Osteoblast (primary cell): ENCODE data around the gene MALRD1. TPM values are rescaled to one million over a fixed set of nuclear protein-coding genes. Genes with fewer than 3 reads are reported as not detected.

Experiments
- DNase-seq: peaks from one replicate; pipeline ENCODE4 v3.0.0; 2011; ENCODE audit warnings: low spot score, mixed read lengths; ENCODE audit not compliant: insufficient read length; ENCODE audit errors: missing footprints
- H2AFZ ChIP-seq: 2 replicates; pipeline ENCODE4 v1.6.0; 2011; ENCODE audit warnings: mild to moderate bottlenecking, low read length
- H3K27ac ChIP-seq: 2 replicates; pipeline ENCODE4 v1.5.1; 2011; ENCODE audit warnings: mild to moderate bottlenecking, low read depth, low read length, moderate library complexity
- H3K27me3 ChIP-seq: 2 replicates; pipeline ENCODE4 v1.6.0; 2012; ENCODE audit warnings: mild to moderate bottlenecking, control low read depth, inconsistent platforms, low read length, moderate library complexity; ENCODE audit not compliant: insufficient read depth
- H3K36me3 ChIP-seq: 2 replicates; pipeline ENCODE4 v1.5.1; 2011; ENCODE audit warnings: mild to moderate bottlenecking, low read length, control low read depth, moderate library complexity; ENCODE audit not compliant: insufficient read depth
- H3K4me1 ChIP-seq: 2 replicates; pipeline ENCODE4 v1.5.1; 2011; ENCODE audit warnings: mild to moderate bottlenecking, low read length, control low read depth, moderate library complexity; ENCODE audit not compliant: insufficient read depth
- H3K4me2 ChIP-seq: 2 replicates; pipeline ENCODE4 v1.6.0; 2011; ENCODE audit warnings: mild to moderate bottlenecking, low read length; ENCODE audit not compliant: insufficient read depth
- H3K4me3 ChIP-seq: fragments of 200-600 bp; sonication (generic); 3 replicates; pipeline ENCODE4 v1.5.1; 2012; ENCODE audit warnings: mild to moderate bottlenecking, low read length, inconsistent platforms; ENCODE audit not compliant: insufficient read depth
- H3K79me2 ChIP-seq: 2 replicates; pipeline ENCODE4 v1.6.0; 2012; ENCODE audit warnings: mild to moderate bottlenecking, low read length, control low read depth, inconsistent platforms; ENCODE audit not compliant: insufficient read depth
- H3K9me3 ChIP-seq: 2 replicates; pipeline ENCODE4 v1.5.1; 2011; ENCODE audit warnings: low read depth, low read length, control low read depth
- H4K20me1 ChIP-seq: 2 replicates; pipeline ENCODE4 v1.6.0; 2012; ENCODE audit warnings: mild to moderate bottlenecking, low read length, control low read depth; ENCODE audit not compliant: insufficient read depth
- total RNA-seq: library from RNA; depleted of rRNA; stranded (reverse); fragments of >200 nt; gene quantifications from 2 replicates; pipeline ENCODE4 v1.2.3, GENCODE V29; 2012
- TF ChIP-seq, protein P1 (sequence below): IDR thresholded peaks from 2 replicates; pipeline ENCODE4 v1.5.1; 2011; ENCODE audit warnings: mild to moderate bottlenecking, low read depth, low read length, moderate library complexity; ENCODE audit errors: extremely low read depth

Gene MALRD1
- total RNA-seq, 1 donor, result 2.9 TPM

GRCh38 chr10:19531324-19531723 is 482.7 kb downstream of the MALRD1 start:
- TF ChIP-seq, protein P1, sequence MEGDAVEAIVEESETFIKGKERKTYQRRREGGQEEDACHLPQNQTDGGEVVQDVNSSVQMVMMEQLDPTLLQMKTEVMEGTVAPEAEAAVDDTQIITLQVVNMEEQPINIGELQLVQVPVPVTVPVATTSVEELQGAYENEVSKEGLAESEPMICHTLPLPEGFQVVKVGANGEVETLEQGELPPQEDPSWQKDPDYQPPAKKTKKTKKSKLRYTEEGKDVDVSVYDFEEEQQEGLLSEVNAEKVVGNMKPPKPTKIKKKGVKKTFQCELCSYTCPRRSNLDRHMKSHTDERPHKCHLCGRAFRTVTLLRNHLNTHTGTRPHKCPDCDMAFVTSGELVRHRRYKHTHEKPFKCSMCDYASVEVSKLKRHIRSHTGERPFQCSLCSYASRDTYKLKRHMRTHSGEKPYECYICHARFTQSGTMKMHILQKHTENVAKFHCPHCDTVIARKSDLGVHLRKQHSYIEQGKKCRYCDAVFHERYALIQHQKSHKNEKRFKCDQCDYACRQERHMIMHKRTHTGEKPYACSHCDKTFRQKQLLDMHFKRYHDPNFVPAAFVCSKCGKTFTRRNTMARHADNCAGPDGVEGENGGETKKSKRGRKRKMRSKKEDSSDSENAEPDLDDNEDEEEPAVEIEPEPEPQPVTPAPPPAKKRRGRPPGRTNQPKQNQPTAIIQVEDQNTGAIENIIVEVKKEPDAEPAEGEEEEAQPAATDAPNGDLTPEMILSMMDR, result no peak
- Histone ChIP-seq H3K4me3 (no peak overlapping the region), H3K36me3 (no peaks in the 10 kb centered on the region), H2AFZ (no peak overlapping the region), H4K20me1 (no peaks in the 10 kb centered on the region), H3K4me2 (no peak overlapping the region), H3K27ac (no peak overlapping the region), H3K27me3 (no peaks in the 10 kb centered on the region), H3K9me3 (no peaks in the 10 kb centered on the region), H3K79me2 (no peaks in the 10 kb centered on the region), H3K4me1 (no peaks in the 10 kb centered on the region)
- DNase-seq, result no peak

- Histone ChIP-seq H4K20me1 (no peaks in the 10 kb centered on the region), H3K9me3 (no peaks in the 10 kb centered on the region), H2AFZ (no peak overlapping the region), H3K4me2 (no peak overlapping the region), H3K4me1 (no peaks in the 10 kb centered on the region), H3K36me3 (no peaks in the 10 kb centered on the region), H3K27ac (no peak overlapping the region), H3K79me2 (no peaks in the 10 kb centered on the region), H3K4me3 (no peak overlapping the region), H3K27me3 (no peaks in the 10 kb centered on the region)
- no peak for DNase-seq
- TF ChIP-seq, protein P1, result no peak
These were observed 483.8 kb downstream of the MALRD1 start for GRCh38 chr10:19532411-19532810.

DNA sequence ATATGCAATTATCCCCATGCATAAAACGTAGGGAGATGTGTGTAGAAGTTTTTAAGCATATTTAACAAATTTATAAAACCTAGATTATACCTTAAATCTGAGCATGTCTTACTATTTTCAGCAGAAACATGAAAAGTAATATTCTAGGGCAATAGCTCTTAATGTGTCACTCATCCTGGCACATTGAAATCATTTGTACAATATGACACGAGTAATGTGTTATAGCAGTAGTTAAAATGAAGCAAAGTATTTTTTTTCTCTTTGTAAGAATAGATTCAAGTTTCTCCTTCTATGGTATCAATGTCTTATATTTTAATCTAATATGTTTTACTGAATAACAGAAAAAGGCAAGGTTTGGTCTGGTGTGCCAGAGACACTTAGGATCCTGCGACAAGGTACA is 492.7 kb downstream of the MALRD1 start:
- DNase-seq, result no peak
- no peaks in the 10 kb centered on the region for H4K20me1 ChIP-seq

DNA sequence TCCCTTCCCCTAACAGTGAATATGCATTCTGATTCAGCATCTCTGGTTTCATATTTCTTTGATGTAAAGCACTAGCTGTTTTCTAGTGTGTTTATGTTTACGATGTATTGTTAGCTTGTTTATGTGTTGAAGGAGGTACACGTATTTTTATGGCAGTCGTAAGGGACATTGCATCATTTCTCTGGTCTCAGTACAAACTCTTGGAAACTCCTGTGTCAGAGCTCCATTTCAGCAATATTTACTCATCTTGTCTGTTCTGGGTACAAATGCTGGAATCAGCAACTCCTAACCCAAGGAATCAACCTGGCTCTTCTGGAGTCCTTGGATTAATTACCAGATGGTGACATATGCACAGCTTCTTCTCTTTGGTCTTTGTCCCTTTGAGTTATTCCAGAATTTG is 497.6 kb downstream of the MALRD1 start:
- H3K4me2 ChIP-seq, result no peak overlapping the region
- H3K9me3 ChIP-seq, result no peaks in the 10 kb centered on the region
- no peak overlapping the region for H2AFZ ChIP-seq
- H4K20me1 ChIP-seq, result no peaks in the 10 kb centered on the region
- TF ChIP-seq, protein P1, result no peak
- H3K27me3 ChIP-seq, result no peaks in the 10 kb centered on the region
- H3K27ac ChIP-seq, result no peak overlapping the region
- no peaks in the 10 kb centered on the region for H3K79me2 ChIP-seq
- no peak overlapping the region for H3K4me3 ChIP-seq
- H3K36me3 ChIP-seq, result no peaks in the 10 kb centered on the region
- H3K4me1 ChIP-seq, result no peaks in the 10 kb centered on the region
- DNase-seq, result no peak

More for the DNA sequence above, 492.7 kb downstream of the MALRD1 start:
- H3K4me3 ChIP-seq, result no peak overlapping the region
- no peaks in the 10 kb centered on the region for H3K4me1 ChIP-seq
- H3K36me3 ChIP-seq, result no peaks in the 10 kb centered on the region
- no peaks in the 10 kb centered on the region for H3K9me3 ChIP-seq
- H3K27me3 ChIP-seq, result no peaks in the 10 kb centered on the region
- H3K79me2 ChIP-seq, result no peaks in the 10 kb centered on the region
- no peak overlapping the region for H3K27ac ChIP-seq
- no peak overlapping the region for H2AFZ ChIP-seq
- H3K4me2 ChIP-seq, result no peak overlapping the region
- TF ChIP-seq, protein P1, result no peak
